ENCODE data around the gene TNFRSF18.

The TNFRSF18 gene

DNA sequence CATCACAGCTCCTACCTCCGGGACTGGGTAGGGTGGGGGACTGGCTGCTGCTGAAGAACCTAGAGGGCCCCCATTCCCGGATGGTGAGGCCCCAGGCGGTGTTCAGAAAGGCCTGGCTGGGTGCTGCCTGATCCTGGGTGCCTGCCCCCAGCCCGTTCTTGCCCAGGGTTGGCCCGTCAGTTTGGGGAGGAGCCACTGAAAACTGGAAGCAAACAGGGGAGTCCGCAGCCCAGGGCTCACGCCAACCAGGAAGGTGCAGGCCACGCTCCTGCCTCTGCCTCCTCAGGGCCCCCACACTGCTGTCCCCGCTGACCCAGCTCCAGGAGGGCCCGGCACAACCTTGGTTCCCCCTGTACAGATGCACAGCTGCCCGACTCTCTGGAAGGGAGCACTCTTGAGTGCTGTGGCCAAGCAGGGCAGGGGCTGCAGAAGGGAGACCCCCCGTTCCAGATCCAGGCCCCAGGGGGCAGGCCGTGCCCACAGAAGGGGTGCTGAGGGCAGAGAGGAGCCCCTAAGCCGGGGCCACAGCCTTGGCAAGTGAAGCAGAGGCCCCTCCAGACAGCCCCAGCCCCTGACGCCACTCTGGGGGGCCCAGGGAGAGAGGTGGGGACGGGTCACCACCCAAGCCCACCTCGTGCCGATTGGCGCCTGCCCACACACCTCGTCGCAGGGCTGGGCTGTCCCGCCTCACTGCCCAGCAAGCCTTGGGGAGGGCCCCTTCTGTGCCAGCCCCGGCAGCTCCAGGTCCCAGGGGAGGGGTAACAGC, 34.6 kb upstream of the TNFRSF18 start:
- no peak for DNase-seq (ENCODE audit: extremely low read depth in 1 of 2, low read depth in 1 of 2)

DNA sequence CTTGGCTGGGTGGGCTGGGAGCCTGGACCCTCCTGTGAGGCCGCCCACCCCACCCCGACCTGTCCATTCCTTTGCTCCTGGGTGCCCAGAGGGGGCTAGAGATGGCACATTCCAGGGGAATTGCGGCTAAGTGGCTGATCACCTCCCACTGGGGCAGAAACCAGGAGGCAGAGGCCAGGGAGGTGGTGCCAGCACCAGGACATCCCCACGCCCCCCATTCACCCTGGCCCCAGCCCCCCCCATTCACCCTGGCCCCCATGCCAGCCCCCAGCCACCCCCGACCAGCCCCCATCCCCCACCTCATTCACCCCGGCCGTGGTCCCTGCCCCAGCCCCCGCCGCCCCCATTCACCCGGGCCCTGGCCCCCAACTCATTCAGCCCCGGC, 33.9 kb upstream of the TNFRSF18 start:
- no peak for DNase-seq (ENCODE audit: extremely low read depth in 1 of 2, low read depth in 1 of 2)

DNA sequence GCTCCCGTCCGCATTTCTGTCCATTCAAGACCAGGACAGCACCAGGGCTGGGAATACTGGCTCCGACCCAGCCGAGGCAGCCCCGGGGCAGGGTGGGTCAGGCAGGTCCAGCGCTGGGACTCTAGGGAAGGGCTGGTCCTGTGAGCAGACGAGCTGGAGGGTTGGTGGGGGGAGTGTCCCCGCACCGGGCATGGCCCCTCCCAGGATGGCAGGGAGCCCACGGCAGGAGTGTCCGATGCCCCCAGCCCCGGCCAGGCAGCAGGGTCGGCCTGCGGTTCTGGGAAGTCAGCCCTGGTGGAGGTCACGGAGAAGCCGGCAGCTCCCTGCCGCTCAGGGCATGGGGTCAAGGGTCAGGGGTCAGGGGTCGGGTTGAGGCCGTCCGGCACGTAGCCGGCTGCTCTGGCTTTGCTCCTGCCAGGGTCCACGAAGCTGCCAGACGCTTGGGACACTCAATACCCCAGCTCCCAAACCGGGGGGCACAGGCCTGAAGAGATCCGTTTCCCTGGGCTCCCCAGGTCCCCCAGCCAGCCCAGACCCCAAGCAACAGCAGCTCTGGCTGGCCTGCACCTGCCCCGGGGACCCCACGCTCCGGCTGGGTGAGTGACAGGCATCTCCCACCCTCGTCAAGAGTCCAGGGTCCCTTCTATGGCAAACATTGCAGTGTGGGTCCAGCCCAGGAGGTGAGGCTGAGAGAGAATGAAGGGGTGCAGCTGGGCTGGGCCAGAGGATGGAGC, 33.4 kb upstream of the TNFRSF18 start:
- DNase-seq (ENCODE audit: extremely low read depth in 1 of 2, low read depth in 1 of 2): no peak

DNA sequence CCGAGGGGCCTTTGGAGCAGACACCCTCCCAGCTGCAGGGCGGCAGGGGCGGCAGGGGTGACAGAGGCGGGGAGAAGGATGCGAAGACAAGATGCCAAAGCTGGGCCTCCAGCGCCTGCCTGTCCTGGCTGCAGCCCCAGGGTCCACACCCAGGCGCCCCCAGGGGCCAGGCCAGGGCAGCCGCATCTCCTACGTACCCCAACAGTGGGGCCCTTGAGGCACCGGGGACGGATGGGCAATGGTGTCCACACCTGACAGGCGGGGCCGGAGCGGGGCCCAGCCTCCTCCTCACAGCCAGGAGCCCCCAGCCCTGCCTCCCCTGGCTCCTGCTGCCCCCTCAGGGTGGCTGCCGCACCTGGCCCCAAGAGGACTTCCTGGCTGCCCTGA, 32.8 kb upstream of the TNFRSF18 start:
- no peak for DNase-seq (ENCODE audit: extremely low read depth in 1 of 2, low read depth in 1 of 2)

DNA sequence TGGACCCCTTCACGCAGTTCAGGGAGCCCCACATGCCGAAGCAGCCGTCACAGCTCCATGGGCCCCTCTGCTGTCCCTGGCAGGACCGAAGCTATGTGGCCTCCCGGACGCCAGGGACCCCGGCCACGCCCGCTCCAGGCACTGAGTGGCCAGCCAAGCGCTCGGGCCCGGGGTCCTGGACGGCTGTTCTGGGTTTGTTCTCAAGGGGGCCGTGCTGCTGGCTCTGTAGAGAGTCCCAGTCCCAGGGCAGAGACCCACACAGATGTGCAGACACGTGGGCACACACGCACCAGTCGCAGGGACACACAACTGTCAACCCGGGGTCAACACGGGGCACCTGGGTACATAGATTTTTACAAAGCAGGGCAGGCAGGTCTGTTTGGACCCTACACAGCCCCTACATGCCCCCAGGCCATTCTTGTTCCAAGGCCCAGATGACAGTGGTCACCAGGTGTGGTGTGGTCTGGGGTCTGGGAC, 32.3 kb upstream of the TNFRSF18 start:
- no peak for DNase-seq (ENCODE audit: extremely low read depth in 1 of 2, low read depth in 1 of 2)

DNA sequence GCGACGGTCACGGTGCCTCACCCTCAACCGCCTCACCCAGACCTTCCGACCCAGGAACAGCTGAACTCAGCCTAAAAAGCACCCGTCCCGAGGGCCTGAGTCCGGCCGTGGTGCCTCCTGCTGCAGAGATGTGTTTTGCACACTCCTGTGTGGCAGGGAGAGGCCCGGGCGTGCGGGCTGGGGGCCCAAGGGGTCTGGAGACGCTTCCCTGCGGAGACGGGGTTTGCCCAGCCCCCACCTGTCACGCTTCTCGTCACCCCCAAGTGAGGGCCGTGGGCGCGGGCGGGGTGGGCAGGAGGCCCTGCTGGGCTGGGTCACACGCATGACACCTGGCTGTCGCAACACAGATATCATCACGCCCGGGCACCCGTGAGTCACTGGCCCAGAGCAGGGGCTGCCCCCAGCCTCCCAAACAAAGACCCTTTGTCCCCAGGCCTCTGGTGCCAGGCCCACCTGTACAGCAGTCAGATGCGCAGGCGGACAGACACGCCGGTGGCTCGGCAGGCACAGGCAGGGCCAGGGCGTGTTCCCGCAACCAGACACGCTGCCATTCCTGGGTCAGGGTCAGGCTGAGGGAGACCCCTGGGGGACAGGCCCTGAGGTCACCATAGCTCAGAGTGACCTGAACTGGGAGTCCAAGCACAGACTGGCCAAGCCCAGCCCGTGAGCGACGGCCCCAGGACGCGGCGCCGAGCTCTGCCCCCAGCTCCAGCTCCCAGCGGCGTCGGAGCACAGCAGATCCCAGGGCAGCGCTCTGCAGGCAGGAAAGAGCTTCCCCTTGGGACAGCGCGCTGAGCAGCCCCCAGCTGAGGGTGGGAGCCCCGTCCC, 31.7 kb upstream of the TNFRSF18 start:
- DNase-seq (ENCODE audit: extremely low read depth in 1 of 2, low read depth in 1 of 2): no peak

DNA sequence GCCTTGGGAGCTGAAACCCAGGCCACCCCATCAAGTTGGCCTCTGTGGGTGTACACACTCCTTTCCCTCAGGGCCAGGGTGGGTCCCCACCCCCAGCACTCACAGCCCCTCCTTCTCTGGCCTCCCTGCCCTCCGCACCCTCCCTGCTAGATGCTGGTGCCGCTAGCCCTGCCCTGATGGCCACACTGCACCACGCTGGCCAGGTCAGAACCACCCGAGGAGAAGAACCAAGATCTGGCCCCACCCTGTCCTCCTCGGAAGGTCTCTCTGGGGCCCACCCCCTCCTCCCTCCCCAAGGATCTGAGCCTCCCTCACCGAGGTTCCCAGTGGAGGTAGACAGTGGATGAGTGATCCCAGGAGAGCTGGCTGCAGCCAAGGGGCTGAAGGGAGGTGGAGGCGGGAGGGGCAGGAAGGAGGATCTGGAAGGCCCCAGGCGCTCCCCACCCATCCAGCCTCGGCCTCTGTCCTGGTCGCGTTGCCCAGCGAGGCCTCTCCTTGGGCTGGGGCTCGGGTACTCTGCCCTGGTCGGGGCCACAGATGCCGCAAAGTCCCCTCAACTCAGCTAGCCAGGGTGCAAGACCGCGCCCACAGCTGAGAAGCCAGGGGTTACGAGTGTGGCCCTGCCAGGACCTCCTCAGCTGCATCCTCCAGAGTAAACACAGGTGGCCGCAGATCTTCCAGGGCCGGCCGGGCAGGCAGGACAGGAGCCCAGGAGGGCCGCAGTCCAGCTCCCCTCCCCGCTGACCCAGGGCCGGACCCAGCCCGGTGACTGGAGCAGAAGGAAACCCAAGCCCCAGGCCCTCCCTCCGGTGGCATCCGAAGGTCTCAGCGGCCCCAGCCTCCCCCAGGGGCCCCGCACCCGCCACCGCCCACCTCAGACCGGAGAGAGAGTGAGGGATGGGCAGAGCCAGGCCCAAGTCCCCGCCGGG, 30.8 kb upstream of the TNFRSF18 start:
- no peak for DNase-seq (ENCODE audit: extremely low read depth in 1 of 2, low read depth in 1 of 2)

DNA sequence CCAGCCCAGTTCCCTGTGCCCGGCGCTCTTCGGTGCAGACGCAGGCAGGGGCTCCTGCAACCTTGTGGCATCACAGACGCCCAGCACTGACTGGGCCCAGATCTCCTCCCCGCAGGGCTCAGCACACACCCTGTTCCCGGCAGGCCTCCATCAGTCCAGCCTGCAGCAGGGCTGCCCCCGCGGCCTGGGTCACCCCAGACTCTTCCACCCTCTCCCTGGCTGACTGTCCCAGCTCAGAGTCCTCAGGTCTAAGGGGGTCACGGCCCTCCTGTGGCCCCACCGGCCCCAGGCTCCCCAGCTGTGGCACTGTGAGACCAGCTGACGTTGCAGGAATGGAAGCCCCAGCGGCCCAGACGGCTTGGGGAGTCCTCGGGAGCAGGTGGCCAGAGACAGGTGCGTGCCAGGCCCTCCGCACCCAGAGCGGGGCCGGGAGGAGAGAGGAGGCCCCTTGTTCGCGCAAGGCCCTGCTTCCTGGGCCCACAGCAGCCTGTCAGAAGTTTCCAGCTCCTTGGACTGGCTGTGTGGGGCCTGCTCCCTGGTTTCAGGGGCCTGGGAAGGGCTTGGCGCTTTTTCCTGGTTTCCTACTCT, 29.9 kb upstream of the TNFRSF18 start:
- DNase-seq (ENCODE audit: extremely low read depth in 1 of 2, low read depth in 1 of 2): no peak

DNA sequence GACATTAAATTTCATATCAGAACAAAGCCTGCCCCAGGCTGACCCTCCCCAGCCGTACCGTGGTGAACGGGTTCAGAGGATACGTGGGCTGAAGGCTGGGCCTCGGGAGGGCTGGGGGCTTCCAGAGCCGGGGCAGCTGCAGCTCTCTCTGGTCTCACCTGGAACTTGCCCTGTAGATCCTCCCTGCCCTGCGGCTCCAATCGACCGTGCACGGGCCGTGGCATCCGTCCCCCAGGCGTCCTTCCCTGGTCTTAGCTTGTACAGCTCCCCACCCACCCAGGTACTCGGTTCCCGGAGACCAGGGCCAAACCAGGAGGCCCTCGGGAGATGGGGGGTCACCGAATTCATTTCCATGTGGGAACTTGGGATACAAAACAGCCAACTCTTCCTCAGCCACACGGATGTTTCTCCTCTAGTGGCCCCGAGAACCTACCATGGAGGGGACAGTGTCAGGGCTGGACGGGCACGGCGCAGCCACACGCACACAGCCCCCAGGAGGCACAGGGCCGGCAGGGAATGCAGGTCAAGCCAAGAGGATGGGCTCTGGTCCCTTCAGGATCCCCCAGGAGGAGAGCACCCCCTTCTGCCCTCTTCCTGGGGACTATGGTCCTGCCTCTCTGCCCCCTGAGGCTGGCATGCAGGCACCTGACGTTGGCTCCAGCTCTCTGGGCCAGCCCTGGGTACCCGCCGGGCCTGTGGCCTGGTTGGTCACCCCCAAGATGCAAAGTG, 28.8 kb upstream of the TNFRSF18 start:
- DNase-seq (ENCODE audit: extremely low read depth in 1 of 2, low read depth in 1 of 2): no peak

DNA sequence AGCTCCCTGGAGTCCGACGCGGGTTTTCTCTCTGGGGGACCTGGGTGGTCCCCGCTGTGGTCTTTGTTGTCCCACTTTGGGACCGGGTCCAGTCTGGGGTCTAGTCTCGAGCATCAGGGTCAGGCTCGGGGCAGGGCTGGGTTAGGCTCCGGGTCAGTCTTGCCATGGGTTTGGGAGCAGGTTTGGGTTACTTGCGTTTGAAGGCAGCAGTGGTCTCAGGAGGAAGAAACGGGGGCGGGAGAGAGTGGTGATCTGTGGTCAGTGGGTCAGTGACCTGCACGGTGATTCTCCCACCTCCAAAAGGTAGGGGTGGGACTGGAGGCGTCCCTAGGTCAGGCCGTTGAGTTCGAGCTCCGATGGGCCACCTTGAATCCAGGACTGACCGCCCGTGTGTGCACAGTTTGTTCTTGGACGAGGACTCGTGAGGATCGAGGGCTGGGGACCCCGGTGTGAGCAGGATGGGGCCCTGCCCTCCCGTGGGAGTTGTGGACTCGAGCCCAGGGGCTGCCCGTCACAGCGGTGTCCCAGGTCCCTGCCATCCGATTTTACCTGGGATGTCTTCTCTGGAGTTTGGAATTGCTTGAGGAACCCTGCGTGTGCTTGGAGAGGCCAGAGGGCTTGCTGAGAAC, 27.9 kb upstream of the TNFRSF18 start:
- DNase-seq (ENCODE audit: extremely low read depth in 1 of 2, low read depth in 1 of 2): no peak

DNA sequence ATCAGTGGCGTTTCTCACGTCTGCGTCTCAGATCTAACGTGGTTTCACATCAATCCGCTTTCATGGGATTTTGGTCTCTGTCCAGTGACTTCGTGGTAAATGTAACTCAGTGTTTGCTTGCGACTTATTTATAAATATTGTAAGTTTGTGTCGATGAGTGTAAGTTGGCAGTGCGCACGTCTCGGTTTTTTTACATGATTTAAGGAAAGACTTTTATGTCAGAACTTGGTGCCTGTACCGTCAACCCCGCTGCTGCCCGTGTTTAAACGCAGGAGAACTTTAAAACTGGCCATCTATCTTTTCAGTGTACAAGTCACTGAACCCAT, 27.1 kb upstream of the TNFRSF18 start:
- DNase-seq (ENCODE audit: extremely low read depth in 1 of 2, low read depth in 1 of 2): no peak

DNA sequence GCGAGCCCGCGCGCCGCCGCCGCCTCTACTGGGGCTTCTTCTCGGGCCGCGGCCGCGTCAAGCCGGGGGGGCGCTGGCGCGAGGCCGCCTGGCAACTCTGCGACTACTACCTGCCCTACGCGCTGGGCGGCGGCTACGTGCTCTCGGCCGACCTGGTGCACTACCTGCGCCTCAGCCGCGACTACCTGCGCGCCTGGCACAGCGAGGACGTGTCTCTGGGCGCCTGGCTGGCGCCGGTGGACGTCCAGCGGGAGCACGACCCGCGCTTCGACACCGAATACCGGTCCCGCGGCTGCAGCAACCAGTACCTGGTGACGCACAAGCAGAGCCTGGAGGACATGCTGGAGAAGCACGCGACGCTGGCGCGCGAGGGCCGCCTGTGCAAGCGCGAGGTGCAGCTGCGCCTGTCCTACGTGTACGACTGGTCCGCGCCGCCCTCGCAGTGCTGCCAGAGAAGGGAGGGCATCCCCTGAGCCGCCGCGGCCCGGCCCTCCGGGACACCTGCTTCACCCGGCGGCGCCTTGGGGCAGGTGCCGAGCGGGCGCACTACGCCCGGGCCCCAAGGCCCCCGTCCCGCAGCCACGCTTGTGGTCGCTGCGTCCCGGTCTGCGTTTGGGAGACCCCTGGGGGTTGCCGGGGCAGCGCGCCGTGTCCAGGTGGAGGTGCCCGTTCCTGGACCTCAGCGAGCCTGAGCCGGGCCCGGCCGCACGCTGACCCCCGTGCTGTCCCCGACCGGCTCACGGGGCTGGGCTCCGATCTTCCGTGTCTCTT, 26.6 kb upstream of the TNFRSF18 start:
- DNase-seq (ENCODE audit: extremely low read depth in 1 of 2, low read depth in 1 of 2): no peak

DNA sequence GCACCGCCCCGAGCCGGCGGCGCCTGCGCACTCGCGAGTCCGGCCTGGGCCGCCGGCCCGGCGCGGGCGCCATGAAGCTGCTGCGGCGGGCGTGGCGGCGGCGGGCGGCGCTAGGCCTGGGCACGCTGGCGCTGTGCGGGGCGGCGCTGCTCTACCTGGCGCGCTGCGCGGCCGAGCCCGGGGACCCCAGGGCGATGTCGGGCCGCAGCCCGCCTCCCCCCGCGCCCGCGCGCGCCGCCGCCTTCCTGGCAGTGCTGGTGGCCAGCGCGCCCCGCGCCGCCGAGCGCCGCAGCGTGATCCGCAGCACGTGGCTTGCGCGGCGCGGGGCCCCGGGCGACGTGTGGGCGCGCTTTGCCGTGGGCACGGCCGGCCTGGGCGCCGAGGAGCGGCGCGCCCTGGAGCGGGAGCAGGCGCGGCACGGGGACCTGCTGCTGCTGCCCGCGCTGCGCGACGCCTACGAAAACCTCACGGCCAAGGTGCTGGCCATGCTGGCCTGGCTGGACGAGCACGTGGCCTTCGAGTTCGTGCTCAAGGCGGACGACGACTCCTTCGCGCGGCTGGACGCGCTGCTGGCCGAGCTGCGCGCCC, 25.9 kb upstream of the TNFRSF18 start, which contains the start of gene B3GALT6:
TSS of gene B3GALT6 (plus strand) at position 30 of the 588 bp plus-strand sequence. CDS start at position 72, 42 bp downstream.
- DNase-seq (ENCODE audit: extremely low read depth in 1 of 2, low read depth in 1 of 2): no peak

DNA sequence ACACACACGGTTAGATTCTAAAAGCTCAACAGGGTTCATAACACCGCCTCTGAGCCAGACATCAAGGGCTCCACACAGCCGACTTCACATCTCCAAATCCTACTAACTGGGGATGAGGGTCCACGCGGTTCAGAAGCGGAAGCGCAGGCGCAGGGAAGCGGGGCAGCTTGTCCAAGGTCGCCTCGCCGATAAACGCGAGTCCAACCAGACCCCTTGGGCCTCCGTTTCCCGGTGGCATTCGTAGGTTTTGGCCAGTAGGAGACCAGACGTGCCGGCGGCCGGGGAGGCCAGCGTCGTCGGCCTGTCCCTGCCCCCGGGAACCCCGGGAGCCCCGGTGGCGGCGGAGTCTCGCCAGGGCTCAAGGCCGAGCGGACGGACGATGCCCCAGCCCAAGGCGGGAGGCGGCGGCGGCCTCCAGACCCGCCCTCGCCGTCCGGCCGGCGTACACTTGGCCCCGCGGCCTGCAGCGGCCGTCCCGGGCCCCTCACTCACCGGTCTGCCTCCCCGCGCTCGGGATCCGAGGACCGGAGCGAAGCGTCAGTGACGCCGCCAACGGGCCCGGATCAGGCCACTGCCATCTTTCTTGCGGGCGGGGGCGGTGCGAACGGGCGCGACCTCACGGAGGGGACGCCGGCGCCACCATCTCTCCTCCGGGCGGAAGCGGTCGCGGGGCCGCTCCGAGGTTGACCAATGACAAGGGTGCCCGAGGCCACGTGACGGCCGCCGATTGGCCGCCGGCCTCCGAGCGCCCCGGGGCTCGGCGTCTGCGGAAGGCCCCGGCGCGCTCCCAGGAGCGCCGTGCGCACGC, 25.2 kb upstream of the TNFRSF18 start, which contains the start of gene SDF4:
TSS of gene SDF4 (minus strand) at position 602 of the 808 bp plus-strand sequence. CDS start 3,229 bp downstream, outside the sequence.
- peak; percentile 93 to 94 for DNase-seq (ENCODE audit: extremely low read depth in 1 of 2, low read depth in 1 of 2)

DNA sequence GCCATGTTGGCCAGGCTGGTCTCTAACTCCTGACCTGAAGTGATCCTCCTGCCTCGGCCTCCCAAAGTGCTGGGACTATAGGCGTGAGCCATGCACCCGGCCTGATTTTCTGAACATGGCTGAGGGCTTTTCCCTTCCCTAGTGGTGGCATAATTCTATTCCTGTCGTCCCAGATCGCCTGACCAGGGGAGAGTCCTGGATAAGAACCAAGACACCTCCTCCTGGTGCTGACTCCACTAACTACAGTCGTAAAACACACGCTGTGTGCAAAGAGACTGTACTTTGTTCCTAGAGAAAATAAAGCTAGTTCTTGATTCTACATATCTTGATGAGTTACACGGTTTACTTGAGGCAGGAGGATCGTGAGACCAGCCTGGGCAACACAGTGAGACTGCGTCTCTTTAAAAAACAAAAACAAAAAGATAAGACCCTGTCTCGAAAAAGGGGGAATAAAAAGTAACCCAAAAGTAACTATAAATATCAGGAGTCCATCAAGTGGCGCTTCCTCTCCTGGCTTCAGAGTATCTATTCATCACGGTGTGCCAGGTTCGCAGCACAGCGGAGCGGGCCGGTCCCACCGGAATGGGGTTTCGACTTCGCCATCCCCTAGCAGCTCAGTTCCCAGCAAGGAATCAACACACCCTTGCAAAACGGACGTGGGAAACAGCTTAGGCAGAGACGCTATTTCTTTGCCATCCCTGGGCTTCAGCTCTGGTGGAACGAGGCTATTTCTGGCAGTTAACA, 24.4 kb upstream of the TNFRSF18 start:
- no peak for DNase-seq (ENCODE audit: extremely low read depth in 1 of 2, low read depth in 1 of 2)

DNA sequence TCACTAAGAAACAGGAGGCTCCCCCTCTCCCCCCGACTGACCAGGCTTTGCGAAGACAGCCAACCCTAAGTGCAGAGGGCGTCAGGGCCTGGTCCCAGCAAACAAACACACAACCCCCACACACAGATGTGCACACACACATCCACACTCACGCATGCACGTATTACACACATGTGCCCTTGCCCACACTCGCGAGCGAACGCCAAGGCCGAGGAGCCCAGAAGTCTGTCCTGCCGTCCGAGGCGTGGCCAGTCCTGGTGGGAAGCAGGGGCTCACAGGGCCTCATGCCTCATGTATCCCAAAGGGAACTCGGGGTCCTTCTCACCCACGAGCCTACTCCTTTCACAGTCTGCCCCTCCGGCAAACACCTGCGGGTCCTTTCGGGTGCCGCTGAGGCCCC, 23.4 kb upstream of the TNFRSF18 start:
- no peak for DNase-seq (ENCODE audit: extremely low read depth in 1 of 2, low read depth in 1 of 2)

Measured in stimulated activated CD8-positive, alpha-beta memory T cell treated with anti-CD3 and anti-CD28 coated beads, Interleukin-7, amount 100 ng/mL, for 48 hours (primary cell).